Measurements from ENCODE around the gene KLK8.
"Not testable (repeated sequence)": the region's sequence is repeated elsewhere in the genome, so short reads cannot be mapped to it uniquely, and the experiment has no call there.

The KLK8 gene

DNA sequence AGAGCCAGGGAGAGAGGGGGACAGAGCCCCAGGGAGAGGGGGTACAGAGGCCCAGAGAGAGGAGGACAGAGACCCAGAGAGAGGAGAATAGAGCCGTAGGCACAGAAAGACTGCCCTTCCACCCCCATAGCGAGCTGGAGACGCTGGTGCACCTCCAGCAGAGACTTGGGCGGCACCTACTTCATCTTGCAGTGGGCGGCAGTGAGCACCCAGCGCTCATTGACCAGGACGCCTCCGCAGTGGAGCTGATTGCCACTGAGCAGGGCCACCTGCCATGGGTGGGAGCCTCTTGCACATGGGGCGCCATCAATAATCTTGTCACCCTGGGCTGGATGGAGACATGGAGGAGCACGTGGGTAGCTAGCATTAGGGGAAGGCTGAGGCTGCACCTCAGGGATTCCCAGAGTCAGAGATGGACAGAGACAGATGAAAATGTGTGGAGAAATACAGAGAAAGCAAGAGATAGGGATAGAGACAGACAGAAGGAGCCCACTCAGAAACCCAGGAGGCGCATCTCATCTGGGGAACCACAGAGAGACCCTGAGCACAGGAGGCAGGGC lies 19.7 kb downstream of the KLK8 start:
- no peak for DNase-seq (ENCODE audit: low spot score)

DNA sequence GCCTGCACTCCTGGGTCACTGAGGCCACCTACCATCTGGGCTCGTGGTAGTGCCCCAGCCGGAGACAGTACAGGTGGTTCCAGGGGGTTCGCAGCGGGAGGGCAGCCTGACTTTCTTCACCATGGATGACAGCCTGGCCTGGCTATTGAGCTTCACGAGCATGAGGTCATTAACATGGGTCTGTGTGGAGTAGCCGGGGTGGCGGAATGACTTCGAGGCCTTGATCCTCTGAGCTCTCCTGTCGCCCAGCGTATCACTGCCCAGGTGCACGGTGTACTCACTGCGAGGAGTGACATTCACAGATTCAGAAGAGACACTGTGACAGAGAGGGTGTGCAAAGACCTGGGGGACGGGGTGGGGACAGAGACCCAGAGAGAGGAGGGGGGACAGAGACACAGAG lies 21.2 kb downstream of the KLK8 start:
- DNase-seq (ENCODE audit: low spot score), result no peak

DNA sequence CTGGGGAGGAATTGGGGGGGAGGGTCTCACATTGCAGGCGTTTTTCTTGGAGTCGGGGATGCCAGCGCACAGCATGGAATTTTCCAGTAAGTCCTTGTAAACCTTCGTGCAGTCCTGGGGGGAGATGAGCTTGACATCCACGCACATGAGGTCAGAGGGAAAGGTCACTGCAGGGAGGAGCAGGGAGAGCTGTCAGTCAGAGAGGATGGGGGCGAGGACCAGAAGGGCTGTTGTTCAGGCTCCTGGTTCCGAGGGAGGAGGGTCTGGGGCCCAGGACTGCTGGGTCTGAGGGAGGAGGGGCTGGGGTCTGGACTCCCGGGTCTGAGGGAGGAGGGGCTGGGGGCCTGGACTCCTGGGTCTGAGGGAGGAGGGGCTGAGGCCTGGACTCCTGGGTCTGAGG lies 21.6 kb downstream of the KLK8 start:
- DNase-seq (ENCODE audit: low spot score), result no peak

DNA sequence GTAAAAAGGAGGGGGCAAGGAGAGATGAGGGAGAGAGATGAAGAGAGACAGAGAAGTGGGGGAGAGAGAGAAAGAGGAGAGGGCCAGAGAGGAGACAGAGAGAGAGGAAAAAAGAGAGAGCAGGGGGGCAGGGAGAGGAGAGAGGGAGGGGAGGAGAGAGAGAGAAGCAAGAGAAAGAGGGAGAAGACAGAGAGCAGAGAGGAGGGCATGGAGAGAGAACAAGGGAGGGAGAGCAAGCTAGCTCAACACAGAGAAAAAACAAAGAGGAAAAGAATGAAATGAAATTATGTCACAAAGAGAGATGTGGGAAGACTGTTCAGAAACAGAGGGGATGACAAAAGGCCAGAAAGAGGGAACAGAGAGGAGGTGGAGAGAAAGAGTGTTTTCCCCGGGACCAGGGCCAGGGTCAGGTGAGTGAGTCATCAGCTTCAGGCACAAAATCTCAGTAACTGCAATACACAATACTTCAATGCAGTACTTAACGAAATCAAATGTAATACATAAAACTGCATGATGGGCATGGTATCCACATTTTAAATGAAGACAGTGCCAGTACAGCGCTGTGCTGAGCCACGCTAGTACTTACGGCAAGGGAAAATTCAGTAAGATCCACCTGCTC lies 22.5 kb downstream of the KLK8 start:
- no peak for DNase-seq (ENCODE audit: low spot score)

DNA sequence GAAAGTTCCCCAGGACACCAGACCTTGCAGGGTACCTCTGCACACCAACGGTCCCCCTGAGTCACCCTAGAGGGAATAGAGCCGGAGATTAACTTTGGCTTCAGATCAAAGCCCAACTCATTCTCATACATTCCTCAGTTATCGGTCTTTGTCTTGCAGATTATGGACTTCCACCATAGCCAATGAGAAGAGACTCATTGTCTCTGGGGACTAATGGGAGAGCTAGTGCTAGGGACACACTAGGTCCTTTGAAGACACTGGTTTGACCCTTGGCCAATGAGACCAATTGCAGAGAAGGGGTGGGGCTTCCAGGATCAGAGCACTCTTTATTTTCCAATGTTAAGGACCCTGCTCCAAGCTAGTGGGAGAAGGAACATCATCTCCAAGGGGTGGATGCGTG lies 23.8 kb downstream of the KLK8 start:
- DNase-seq (ENCODE audit: low spot score), result no peak

DNA sequence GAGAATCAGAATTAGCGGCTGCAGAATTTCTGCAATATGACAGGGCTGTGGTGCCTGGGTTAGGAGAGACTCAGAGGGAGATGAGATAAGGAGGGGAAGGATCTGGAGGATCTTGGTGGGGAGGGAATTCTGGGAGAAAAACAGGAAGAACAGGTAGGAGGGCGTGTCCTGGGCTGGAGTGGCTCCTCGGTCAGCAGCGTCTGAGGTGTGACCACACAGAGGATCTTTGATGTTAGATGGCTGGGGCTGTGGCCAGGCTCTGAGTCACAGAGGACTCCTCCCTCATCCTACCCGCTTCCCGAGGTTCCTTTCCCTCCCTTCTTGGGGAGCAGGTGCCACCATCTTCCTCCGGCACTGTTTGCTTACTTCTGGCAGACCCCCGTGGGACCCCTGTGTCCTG lies 25.6 kb downstream of the KLK8 start:
- peak; percentile 22 for DNase-seq (ENCODE audit: low spot score)

DNA sequence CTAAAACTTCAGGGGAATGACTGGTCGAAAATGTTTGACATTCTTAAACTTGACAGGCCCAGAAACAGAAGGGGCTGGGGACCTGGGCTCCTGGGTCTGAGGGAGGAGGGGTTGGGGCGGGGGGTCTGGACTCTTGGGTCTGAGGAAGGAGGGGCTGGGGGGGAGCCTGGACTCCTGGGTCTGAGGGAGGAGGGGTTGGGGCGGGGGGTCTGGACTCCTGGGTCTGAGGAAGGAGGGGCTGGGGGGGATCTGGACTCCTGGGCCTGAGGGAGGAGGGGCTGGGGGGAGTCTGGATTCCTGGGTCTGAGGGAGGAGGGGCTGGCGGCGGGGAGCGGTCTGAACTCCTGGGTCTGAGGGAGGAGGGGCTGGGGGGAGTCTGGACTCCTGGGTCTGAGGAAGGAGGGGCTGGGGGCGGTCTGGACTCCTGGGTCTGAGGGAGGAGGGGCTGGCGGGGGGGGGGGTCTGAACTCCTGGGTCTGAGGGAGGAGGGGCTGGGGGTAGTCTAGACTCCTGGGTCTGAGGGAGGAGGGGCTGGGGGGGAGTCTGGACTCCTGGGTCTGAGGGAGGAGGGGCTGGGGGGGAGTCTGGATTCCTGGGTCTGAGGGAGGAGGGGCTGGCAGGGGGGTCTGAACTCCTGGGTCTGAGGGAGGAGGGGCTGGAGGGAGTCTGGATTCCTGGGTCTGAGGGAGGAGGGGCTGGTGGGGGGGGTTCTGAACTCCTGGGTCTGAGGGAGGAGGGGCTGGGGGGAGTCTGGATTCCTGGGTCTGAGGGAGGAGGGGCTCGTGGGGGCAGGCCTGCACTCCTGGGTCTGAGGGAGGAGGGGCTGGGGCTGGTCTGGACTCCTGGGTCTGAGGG lies 26.5 kb downstream of the KLK8 start:
- DNase-seq (ENCODE audit: low spot score), result no peak

DNA sequence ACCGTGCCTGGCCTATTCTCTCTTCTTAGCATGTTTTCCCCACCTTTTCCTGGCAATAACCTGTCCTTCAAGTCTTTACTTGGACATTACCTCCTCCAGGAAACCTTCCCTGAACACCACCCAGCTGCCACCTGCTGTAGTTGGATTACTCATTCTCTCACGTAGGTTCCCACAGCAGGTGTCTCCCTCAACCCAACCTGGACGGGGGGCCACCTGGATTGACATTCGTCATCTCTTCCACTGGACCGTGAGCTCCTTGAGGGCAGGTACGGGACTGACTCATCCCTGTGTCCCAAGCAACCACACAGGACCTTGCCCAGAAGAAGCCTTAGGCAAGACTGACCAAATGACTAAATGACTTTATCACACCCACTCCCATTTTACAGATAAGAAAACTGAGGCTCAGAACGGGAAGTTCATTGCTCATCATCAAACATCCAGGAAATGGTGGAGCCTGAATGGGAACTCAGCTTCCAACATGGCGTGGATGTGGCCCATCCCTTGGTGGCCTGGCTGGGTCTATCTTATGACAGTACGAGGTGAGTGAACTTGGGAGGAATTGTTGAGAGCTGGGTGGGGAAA lies 28.5 kb downstream of the KLK8 start:
- no peak for DNase-seq (ENCODE audit: low spot score)

DNA sequence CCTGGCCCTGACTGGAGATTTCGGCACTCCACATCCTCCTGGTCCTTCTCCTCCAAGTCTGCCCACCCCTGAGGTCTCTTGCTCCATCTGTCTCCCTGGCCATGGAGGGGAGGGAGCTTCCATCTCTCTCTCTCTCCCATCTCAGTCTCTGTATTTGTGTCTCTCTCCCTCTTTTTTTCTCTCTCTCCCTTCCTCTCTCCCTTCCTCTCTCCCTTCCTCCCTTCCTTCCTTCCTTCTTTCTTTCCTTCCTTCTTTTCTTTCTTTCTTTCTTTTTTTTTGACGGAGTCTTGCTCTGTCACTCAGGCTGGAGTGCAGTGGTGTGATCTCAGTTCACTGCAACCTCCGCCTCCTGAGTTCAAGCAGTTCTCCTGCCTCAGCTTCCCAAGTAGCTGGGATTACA lies 31.6 kb downstream of the KLK8 start:
- not testable (repeated sequence) for DNase-seq (ENCODE audit: low spot score)

DNA sequence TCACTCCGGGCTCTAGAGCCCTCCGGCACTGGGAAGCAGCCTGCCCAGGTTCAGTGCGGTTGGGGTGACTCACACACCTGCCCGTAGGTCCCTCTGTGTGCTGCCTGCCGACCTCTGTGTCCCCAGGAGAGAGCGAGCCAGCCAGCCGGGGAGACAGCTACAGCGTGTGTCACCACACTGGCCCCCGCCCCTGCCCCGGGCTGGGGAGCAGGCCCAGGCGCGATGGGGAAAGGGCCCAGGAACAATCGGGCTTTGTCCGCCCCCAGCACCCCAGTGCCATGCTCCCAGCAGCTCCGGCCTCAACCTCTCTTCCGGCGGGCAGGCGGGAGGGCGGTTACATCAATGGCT lies 32.0 kb downstream of the KLK8 start, which contains the start of gene KLK6:
KLK6 (minus strand) TSS at position 179 of the 348 bp plus-strand sequence. CDS start 1,487 bp downstream, outside the sequence.
- no peak for DNase-seq (ENCODE audit: low spot score)

DNA sequence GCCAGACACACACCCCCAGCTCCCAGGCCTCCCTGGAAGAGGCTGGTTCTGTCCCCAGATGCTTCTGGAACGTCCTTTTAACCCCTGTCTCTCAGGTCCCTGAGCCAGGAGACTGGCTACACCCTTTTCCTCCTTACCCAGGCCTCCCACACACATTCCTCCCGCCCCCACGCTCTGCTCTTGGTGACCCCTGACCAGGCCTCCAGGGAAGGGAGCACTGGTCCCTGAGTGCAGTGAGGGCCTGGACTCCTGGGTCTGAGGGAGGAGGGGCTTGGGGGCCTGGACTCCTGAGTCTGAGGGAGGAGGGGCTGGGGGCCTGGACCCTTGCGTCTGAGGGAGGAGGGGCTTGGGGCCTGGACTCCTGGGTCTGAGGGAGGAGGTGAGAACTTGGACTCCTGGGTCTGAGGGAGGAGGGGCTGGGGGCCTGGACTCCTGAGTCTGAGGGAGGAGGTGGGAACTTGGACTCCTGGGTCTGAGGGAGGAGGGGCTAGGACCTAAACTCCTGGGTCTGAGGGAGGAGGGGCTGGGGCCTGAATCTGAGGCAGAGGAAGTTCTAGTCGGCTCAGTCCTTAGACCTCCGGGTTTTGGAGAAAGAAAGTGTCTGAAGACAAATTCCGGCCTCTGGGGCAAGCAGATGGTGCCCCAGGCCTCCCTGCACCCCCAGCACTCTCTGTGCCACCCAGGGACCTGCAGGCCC lies 32.5 kb downstream of the KLK8 start:
- no peak for DNase-seq (ENCODE audit: low spot score)

DNA sequence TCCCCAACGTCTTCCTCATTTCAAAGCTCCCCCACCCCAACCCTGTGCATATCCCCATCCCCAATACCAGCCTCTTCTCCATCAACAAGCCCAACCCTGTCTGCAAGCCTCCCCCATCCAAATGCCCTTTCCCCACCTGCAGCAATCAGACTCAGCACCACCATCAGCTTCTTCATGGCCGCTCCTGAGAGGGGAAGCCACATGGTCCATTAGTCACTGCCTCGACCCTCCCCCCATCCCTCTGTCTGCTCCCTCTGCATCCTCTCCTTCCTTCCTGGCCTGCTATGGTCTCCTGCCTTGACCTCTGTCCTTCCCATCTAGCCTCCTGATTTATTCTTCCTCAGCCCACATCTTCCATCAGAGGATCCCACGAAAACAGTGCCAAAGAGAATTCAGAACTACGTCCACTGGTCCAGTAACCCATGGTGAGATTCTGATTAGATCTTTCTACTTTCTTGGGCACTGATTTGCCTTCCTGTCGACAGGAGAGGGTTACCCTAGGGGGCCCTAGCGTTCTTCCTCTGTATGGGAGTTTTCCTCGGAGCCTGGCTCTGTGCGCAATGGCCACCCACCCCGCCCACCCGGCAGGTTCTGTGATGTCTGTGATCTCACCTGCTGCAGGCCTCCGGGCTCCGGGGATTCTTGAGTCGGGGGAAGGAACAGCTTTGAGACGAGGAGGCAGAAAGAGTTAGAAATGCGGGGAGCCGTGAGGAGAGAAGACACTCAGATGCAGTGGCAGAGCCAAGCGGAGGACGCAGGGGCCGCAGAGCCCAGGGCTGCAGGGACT lies 33.3 kb downstream of the KLK8 start:
- DNase-seq (ENCODE audit: low spot score), result no peak

DNA sequence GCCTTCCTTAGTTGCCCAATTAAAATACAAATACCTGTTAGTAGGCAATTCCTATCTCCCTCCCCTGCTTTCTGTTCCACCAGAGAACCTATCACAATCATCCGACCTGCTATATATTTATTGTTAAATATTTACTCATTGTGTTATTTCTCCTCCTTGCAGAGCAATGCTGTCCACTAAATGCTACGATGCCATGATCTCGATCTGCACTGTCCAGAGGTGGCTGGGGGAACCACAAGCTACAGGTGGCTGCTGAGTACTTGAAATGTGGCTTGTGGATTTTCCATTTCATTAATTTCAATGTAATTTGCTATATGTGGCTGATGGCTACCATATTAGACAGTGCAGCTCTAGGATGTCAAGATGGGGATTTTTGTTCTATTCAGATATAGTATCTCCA lies 37.1 kb downstream of the KLK8 start:
- no peak for DNase-seq (ENCODE audit: low spot score)

DNA sequence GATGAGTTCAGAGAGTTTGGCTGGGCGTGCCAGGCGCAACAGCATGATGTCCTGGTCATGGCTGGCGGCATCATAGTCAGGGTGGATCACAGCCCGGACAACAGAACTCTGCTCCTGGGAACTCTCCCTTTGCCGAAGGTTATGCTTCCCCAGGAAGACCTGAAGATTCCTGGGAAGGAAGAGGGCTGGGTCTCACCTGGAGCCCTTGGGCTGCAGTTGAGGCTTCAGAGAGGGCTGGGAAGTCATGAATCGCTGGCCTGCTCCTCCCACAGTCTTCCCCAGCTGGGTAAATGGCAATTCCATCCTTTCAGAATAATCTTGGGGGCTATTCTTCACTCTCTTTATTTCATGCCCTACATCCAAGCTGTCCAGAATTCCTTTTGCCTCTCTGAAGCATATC lies 38.0 kb downstream of the KLK8 start:
- DNase-seq (ENCODE audit: low spot score), result no peak

DNA sequence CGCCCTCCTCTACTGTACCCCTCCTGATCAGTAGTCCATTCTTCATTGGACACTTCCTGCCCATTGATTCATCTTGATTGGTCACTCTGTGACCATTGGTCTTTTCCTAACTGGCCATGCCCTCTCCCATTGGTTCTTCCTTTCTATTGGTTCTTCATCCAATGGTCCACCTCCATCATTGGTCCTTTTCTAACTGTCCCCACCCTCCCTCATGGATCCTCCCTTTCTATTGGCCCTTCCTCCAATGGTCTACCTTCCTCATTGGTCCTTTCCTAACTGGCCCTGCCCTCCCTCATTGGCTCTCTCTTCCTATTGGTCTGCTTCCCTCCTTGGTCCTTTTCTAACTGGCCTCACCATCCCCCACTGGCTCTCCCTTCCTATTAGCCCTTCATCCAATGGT lies 39.2 kb downstream of the KLK8 start:
- no peak for DNase-seq (ENCODE audit: low spot score)

DNA sequence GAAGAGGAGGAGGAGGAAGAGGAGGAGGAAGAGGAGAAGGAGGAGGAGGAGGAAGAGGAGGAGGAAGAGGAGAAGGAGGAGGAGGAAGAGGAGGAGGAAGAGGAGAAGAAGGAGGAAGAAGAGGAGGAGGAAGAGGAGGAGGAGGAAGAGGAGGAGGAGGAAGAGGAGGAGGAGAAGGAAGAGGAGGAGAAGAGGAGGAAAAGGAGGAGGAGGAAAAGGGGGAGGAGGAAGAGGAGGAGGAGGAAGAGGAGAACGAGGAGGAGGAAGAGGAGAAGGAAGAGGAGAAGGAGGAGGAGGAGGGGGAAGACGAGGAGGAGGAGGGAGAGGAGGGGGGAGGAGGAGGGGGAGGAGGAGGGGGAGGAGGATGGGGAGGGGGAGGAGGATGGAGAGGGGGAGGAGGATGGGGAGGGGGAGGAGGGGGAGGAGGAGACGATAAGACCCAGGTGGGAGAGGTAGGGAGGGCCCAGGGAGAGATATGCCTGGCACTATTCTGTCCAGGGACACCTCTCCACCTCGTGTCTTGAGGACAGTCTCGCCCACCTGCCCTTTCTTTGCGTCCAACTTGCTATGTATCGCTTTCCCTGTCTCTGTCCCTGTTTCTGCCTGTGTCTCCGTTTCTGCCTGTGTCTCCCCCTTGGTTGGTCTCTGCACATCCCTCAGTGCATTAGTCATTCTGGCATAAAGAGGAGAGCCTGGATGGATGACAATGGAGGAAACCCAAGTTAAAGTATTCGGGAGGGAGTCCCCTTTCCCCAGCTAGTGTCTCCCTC lies 41.5 kb downstream of the KLK8 start:
- no peak for DNase-seq (ENCODE audit: low spot score)

DNA sequence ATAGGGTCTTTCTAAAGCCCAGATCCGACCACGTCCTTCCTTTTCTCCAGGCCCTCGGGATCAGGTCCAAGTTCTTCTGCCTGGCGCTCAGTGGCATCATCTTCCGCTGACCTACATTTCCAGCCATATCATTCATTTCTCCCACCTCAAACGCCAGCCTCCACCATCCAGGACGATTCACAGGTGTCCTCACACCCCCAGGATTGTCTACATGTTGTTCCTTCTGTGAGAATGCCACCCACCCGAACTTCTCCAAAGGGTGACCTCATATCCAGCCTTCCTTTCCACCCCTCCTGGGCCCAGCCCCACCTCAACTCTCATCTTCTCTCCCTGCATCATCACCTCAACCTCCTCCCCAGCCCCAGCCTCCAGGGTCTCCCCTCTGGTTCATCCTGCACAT lies 43.8 kb downstream of the KLK8 start:
- no peak for DNase-seq (ENCODE audit: low spot score)

DNA sequence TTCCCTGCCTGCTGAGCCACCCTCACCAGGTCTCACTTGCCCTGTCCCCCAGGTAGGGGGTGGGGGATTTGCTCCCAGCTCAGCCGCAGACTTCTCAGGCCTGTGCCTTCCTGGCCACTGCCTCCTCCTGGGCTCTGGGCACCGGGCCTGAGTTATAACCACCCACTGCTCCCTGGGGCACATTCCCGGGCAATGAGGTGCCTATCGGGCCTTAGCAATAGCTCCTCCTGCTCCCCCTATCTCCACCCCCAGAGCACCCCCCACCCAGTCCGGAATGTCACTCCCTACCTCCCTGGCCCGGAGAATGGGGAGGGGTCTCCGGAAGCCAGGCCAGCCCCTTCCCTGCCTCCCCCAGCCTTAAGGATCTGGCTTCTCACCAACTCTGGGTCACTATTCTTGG lies 48.5 kb downstream of the KLK8 start, which contains the start of gene KLK5:
KLK5 (minus strand) TSS at position 129 of the 400 bp plus-strand sequence. CDS start 381 bp downstream, outside the sequence.
- DNase-seq (ENCODE audit: low spot score), result no peak

DNA sequence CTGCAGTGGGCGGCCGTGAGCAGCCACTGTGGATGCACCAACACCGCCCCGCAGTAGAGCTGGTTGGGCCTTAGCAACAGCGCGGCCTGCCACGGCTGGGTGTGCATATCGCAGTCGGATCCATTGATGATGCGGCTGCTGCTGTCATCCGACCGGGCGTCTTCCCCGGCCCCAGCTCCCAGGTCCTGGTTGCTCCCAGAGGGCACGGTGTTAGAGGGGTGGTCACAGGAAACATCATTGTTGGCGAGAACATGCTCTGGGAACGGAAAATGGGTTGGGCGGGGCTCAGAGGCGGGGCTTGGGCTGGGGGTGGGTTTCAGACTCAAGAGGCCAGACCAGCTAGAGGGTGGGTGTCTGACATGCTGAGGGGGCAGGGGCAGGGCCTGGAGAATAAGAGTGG lies 51.5 kb downstream of the KLK8 start:
- no peak for DNase-seq (ENCODE audit: low spot score)

DNA sequence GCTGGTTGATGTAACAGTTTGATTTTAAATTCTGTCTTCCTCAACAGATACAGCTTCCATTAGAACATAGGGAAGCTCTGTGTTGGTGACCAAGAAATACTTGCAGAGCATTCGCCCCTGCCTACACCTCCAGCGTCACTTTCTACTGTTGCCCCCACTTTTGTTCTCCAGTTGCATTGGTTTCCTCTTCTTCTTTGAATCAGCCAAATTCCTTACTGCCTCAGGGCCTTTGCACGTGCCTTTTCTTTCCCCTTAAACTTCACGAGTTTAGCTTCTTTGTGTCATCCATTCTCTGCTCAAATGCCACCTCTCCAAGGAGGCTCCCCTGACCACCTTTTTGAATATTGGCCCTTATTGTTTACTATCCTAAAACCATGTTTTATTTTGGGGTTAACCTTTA lies 54.3 kb downstream of the KLK8 start:
- DNase-seq (ENCODE audit: low spot score), result no peak
